ENCODE results near the gene PMF1.

Gene PMF1

GRCh38 chr1:156251527-156251926 lies 38.7 kb downstream of the PMF1 start:
- H3K36me3 ChIP-seq (ENCODE audit: insufficient read depth, low read length), result peaks cover 76% of the 10 kb centered on the region
- no peaks in the 10 kb centered on the region for H3K9me3 ChIP-seq (ENCODE audit: low read length)
- H3K27ac ChIP-seq (ENCODE audit: low read depth, low read length, poor library complexity, severe bottlenecking), result no peak overlapping the region
- H3F3A ChIP-seq (ENCODE audit: insufficient read depth, low read length), result no peaks in the 10 kb centered on the region
- H3K4me2 ChIP-seq (ENCODE audit: low read length), result no peak overlapping the region
- TF ChIP-seq CTCF (IDR thresholded peaks at IDR 0.05; ENCODE audit: low read length) (no peak), EZH2 (IDR thresholded peaks at IDR 0.05; ENCODE audit: borderline replicate concordance, low read length) (no peak)
- no peak overlapping the region for H3K4me3 ChIP-seq (ENCODE audit: low read depth, low read length, poor library complexity, severe bottlenecking)
- no peaks in the 10 kb centered on the region for H3K27me3 ChIP-seq (ENCODE audit: insufficient read depth, low read length)
- H3K4me1 ChIP-seq (ENCODE audit: insufficient read depth, low read length, severe bottlenecking), result no peaks in the 10 kb centered on the region
- H3K9me2 ChIP-seq (ENCODE audit: low read depth, low read length), result no peaks in the 10 kb centered on the region
- no peak overlapping the region for H3K9ac ChIP-seq (ENCODE audit: low read length)
- no peaks in the 10 kb centered on the region for H4K20me1 ChIP-seq (ENCODE audit: insufficient read depth, low read length)
- H3K79me2 ChIP-seq (ENCODE audit: insufficient read depth, low read length), result no peaks in the 10 kb centered on the region
- no peak overlapping the region for H2AFZ ChIP-seq (ENCODE audit: low read length)

- no peaks in the 10 kb centered on the region for H4K20me1 ChIP-seq (ENCODE audit: insufficient read depth, low read length)
- no peaks in the 10 kb centered on the region for H3K79me2 ChIP-seq (ENCODE audit: insufficient read depth, low read length)
- no peaks in the 10 kb centered on the region for H3K4me1 ChIP-seq (ENCODE audit: insufficient read depth, low read length, severe bottlenecking)
- H3K27me3 ChIP-seq (ENCODE audit: insufficient read depth, low read length), result no peaks in the 10 kb centered on the region
- no peak for TF ChIP-seq EZH2 (IDR thresholded peaks at IDR 0.05; ENCODE audit: borderline replicate concordance, low read length)
- TF ChIP-seq CTCF (IDR thresholded peaks at IDR 0.05; ENCODE audit: low read length), result no peak
- no peaks in the 10 kb centered on the region for H3F3A ChIP-seq (ENCODE audit: insufficient read depth, low read length)
- H2AFZ ChIP-seq (ENCODE audit: low read length), result no peak overlapping the region
- no peaks in the 10 kb centered on the region for H3K9me2 ChIP-seq (ENCODE audit: low read depth, low read length)
- H3K4me3 ChIP-seq (ENCODE audit: low read depth, low read length, poor library complexity, severe bottlenecking), result no peak overlapping the region
- peaks cover 91% of the 10 kb centered on the region for H3K36me3 ChIP-seq (ENCODE audit: insufficient read depth, low read length)
- no peak overlapping the region for H3K27ac ChIP-seq (ENCODE audit: low read depth, low read length, poor library complexity, severe bottlenecking)
- H3K9me3 ChIP-seq (ENCODE audit: low read length), result no peaks in the 10 kb centered on the region
- no peak overlapping the region for H3K9ac ChIP-seq (ENCODE audit: low read length)
- no peak overlapping the region for H3K4me2 ChIP-seq (ENCODE audit: low read length)
These were observed 40.8 kb downstream of the PMF1 start for GRCh38 chr1:156253634-156254033.

- Histone ChIP-seq H3K4me2 (ENCODE audit: low read length) (no peak overlapping the region), H4K20me1 (ENCODE audit: insufficient read depth, low read length) (no peaks in the 10 kb centered on the region), H3K9me2 (ENCODE audit: low read depth, low read length) (no peaks in the 10 kb centered on the region), H3K27ac (ENCODE audit: low read depth, low read length, poor library complexity, severe bottlenecking) (no peak overlapping the region), H3K9me3 (ENCODE audit: low read length) (no peaks in the 10 kb centered on the region), H3K9ac (ENCODE audit: low read length) (no peak overlapping the region), H3K79me2 (ENCODE audit: insufficient read depth, low read length) (no peaks in the 10 kb centered on the region), H3K36me3 (ENCODE audit: insufficient read depth, low read length) (peaks cover 88% of the 10 kb centered on the region), H3F3A (ENCODE audit: insufficient read depth, low read length) (no peaks in the 10 kb centered on the region), H3K27me3 (ENCODE audit: insufficient read depth, low read length) (no peaks in the 10 kb centered on the region), H2AFZ (ENCODE audit: low read length) (no peak overlapping the region), H3K4me3 (ENCODE audit: low read depth, low read length, poor library complexity, severe bottlenecking) (no peak overlapping the region), H3K4me1 (ENCODE audit: insufficient read depth, low read length, severe bottlenecking) (no peaks in the 10 kb centered on the region)
- TF ChIP-seq CTCF (IDR thresholded peaks at IDR 0.05; ENCODE audit: low read length) (no peak), EZH2 (IDR thresholded peaks at IDR 0.05; ENCODE audit: borderline replicate concordance, low read length) (no peak)
These were observed 44.9 kb downstream of the PMF1 start for GRCh38 chr1:156257711-156258110.

All from OCI-LY1 (cell line).